Smooth muscle cell (in vitro differentiated cells): ENCODE measurements around the gene PCP2. TPM values are rescaled to one million over a fixed set of nuclear protein-coding genes. Genes with fewer than 3 reads are reported as not detected.

Experiments
- DNase-seq: peaks from one replicate; lab custom pipeline; 2025; ENCODE audit not compliant: unreplicated experiment; lab: John Stamatoyannopoulos, UW
- H2AFZ ChIP-seq: fragments of 200-600 bp; sonication (generic); 2 replicates; pipeline ENCODE4 v1.6.0; 2016; ENCODE audit warnings: antibody characterized with exemption, low read depth, mild to moderate bottlenecking
- H3F3A ChIP-seq: fragments of 200-600 bp; sonication (generic); 2 replicates; pipeline ENCODE4 v1.6.0; 2017; ENCODE audit warnings: antibody characterized with exemption, low read depth
- H3K27ac ChIP-seq: fragments of 200-600 bp; sonication (generic); 2 replicates; pipeline ENCODE4 v1.5.1; 2016; ENCODE audit warnings: low read depth, mild to moderate bottlenecking
- H3K27me3 ChIP-seq: fragments of 200-600 bp; sonication (generic); 2 replicates; pipeline ENCODE4 v1.6.1; 2016; ENCODE audit warnings: low read depth, mild to moderate bottlenecking
- H3K36me3 ChIP-seq: fragments of 200-600 bp; sonication (generic); 2 replicates; pipeline ENCODE4 v1.5.1; 2016; ENCODE audit warnings: low read depth
- H3K4me1 ChIP-seq: fragments of 200-600 bp; sonication (generic); 2 replicates; pipeline ENCODE4 v1.5.1; 2016; ENCODE audit warnings: low read depth
- H3K4me2 ChIP-seq: fragments of 200-600 bp; sonication (generic); 2 replicates; pipeline ENCODE4 v1.6.0; 2016; ENCODE audit warnings: mild to moderate bottlenecking
- H3K4me3 ChIP-seq: fragments of 200-600 bp; sonication (generic); 2 replicates; pipeline ENCODE4 v1.5.1; 2016; ENCODE audit warnings: mild to moderate bottlenecking
- H3K79me2 ChIP-seq: fragments of 200-600 bp; sonication (generic); 2 replicates; pipeline ENCODE4 v1.6.0; 2016; ENCODE audit warnings: low read depth, mild to moderate bottlenecking
- H3K9ac ChIP-seq: fragments of 200-600 bp; sonication (generic); 2 replicates; pipeline ENCODE4 v1.6.0; 2016; ENCODE audit warnings: low read depth
- H3K9me3 ChIP-seq: fragments of 200-600 bp; sonication (generic); replicated peaks from 2 replicates; pipeline ENCODE4 v1.5.1; 2016; ENCODE audit warnings: low read depth
- H4K20me1 ChIP-seq: fragments of 200-600 bp; sonication (generic); 2 replicates; pipeline ENCODE4 v1.6.0; 2016; ENCODE audit warnings: low read depth
- CTCF ChIP-seq: fragments of 200-600 bp; sonication (generic); IDR thresholded peaks from 2 replicates; pipeline ENCODE4 v1.5.1; 2017; ENCODE audit warnings: borderline replicate concordance, mild to moderate bottlenecking, antibody characterized with exemption; ENCODE audit not compliant: insufficient read depth, poor library complexity, severe bottlenecking
- WGBS: methylation state at CpG from one replicate; pipeline ENCODE4 v1.1.7; 2016; ENCODE audit warnings: low lambda C conversion rate; 5-methylcytosine and 5-hydroxymethylcytosine counted together
- polyA plus RNA-seq: library from polyadenylated mRNA; unstranded; fragments of >200 nt; fragmentation: Nextera tagmentation; extraction: Ambion mirVana; gene quantifications from 2 replicates; pipeline ENCODE4 v1.2.1, GENCODE V29; 2016
- total RNA-seq: library from RNA; depleted of rRNA; stranded (reverse); fragments of >200 nt; gene quantifications from 2 replicates; pipeline ENCODE4 v1.2.3, GENCODE V29; 2014

PCP2 gene
- total and polyA plus RNA-seq, 2 experiments from 2014 or later = 0.35 TPM; not detected in 1

- Histone ChIP-seq H3K79me2 (no peaks in the 10 kb centered on the region), H3K27ac (no peak overlapping the region), H3F3A (no peaks in the 10 kb centered on the region), H3K36me3 (no peaks in the 10 kb centered on the region), H2AFZ (no peak overlapping the region), H3K9me3 (no peaks in the 10 kb centered on the region), H3K27me3 (no peaks in the 10 kb centered on the region), H4K20me1 (no peaks in the 10 kb centered on the region), H3K4me2 (no peak overlapping the region), H3K4me3 (no peak overlapping the region), H3K4me1 (no peaks in the 10 kb centered on the region), H3K9ac (no peak overlapping the region)
- no peak for DNase-seq
- no peak for TF ChIP-seq CTCF
- 83% methylated on average over 21 of the region's 21 CpGs for WGBS
These were observed 14.6 kb downstream of the PCP2 start for GRCh38 chr19:7618771-7619510.

DNA sequence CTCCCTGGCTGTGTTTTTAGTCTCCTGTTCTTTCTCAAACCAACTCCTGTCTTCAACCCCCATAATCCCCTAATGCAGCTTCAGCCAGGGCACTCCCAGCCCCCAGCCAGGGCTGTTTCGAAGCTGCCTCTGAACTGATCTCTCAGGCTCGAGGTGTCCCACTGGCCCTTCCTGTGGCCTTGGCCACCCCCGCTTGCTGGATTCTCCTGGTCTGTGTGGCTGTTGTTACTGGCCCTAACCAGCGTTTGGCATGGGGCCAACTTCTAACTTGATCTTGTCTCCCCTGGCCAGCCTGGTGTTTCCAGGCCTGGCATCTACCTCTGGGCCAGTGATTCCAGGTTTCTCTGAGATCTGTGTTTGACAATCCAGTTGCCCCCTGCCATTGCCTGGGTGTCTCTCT, 15.2 kb downstream of the PCP2 start:
- no peaks in the 10 kb centered on the region for H3K79me2 ChIP-seq
- no peaks in the 10 kb centered on the region for H3K27me3 ChIP-seq
- no peaks in the 10 kb centered on the region for H3K36me3 ChIP-seq
- H3K4me3 ChIP-seq = no peak overlapping the region
- no peak overlapping the region for H3K4me2 ChIP-seq
- no peaks in the 10 kb centered on the region for H3F3A ChIP-seq
- no peak overlapping the region for H3K27ac ChIP-seq
- H3K9me3 ChIP-seq = no peaks in the 10 kb centered on the region
- no peak overlapping the region for H3K9ac ChIP-seq
- no peak for TF ChIP-seq CTCF
- WGBS = 80% methylated on average over 4 of the region's 4 CpGs
- H3K4me1 ChIP-seq = no peaks in the 10 kb centered on the region
- H4K20me1 ChIP-seq = no peaks in the 10 kb centered on the region
- H2AFZ ChIP-seq = no peak overlapping the region
- DNase-seq = no peak

- Histone ChIP-seq H3K79me2 (no peaks in the 10 kb centered on the region), H3K9ac (no peak overlapping the region), H3K9me3 (no peaks in the 10 kb centered on the region), H4K20me1 (no peaks in the 10 kb centered on the region), H3K27ac (no peak overlapping the region), H3K4me1 (no peaks in the 10 kb centered on the region), H3K36me3 (no peaks in the 10 kb centered on the region), H3K4me3 (no peak overlapping the region), H2AFZ (no peak overlapping the region), H3F3A (no peaks in the 10 kb centered on the region), H3K27me3 (no peaks in the 10 kb centered on the region), H3K4me2 (no peak overlapping the region)
- TF ChIP-seq CTCF = no peak
- DNase-seq = no peak
- WGBS = 97% methylated on average over 28 of the region's 28 CpGs
These were observed 15.8 kb downstream of the PCP2 start for GRCh38 chr19:7617735-7618134.

GRCh38 chr19:7617172-7617571, 16.3 kb downstream of the PCP2 start:
- H3K79me2 ChIP-seq = no peaks in the 10 kb centered on the region
- no peak overlapping the region for H3K9ac ChIP-seq
- TF ChIP-seq CTCF = no peak
- H3K27me3 ChIP-seq = no peaks in the 10 kb centered on the region
- no peak overlapping the region for H3K4me2 ChIP-seq
- no peak for DNase-seq
- no peaks in the 10 kb centered on the region for H4K20me1 ChIP-seq
- 99% methylated on average over 12 of the region's 12 CpGs for WGBS
- no peaks in the 10 kb centered on the region for H3F3A ChIP-seq
- no peak overlapping the region for H2AFZ ChIP-seq
- no peaks in the 10 kb centered on the region for H3K4me1 ChIP-seq
- no peaks in the 10 kb centered on the region for H3K36me3 ChIP-seq
- H3K4me3 ChIP-seq = no peak overlapping the region
- no peaks in the 10 kb centered on the region for H3K9me3 ChIP-seq
- no peak overlapping the region for H3K27ac ChIP-seq
